Activated T-cell treated with anti-CD3 and anti-CD28 coated beads, Interleukin-2, amount 50 U/mL, for 48 hours (primary cell): ENCODE data around the gene ARHGEF28.

Experiments used
- DNase-seq, 2 experiments: peaks; one replicate each; pipeline ENCODE4 v3.0.0-alpha.2; 2020

The ARHGEF28 gene

GRCh38 chr5:73825199-73825598, 199.2 kb downstream of the ARHGEF28 start:
- DNase-seq: no peak

GRCh38 chr5:73825736-73826135, 199.7 kb downstream of the ARHGEF28 start:
- no peak for DNase-seq

- DNase-seq: no peak
Observed at GRCh38 chr5:73826301-73827105, 200.5 kb downstream of the ARHGEF28 start.

GRCh38 chr5:73827106-73827450, 201.1 kb downstream of the ARHGEF28 start:
- no peak for DNase-seq

GRCh38 chr5:73828465-73828864, 202.5 kb downstream of the ARHGEF28 start:
- no peak for DNase-seq

- DNase-seq: no peak
Observed at GRCh38 chr5:73830646-73831045, 204.7 kb downstream of the ARHGEF28 start.

GRCh38 chr5:73831066-73831465, 205.1 kb downstream of the ARHGEF28 start:
- DNase-seq: no peak

- no peak for DNase-seq
Observed at GRCh38 chr5:73834693-73835092, 208.7 kb downstream of the ARHGEF28 start.

- DNase-seq: no peak
Observed at GRCh38 chr5:73835726-73836125, 209.7 kb downstream of the ARHGEF28 start.

- DNase-seq: no peak
Observed at GRCh38 chr5:73836607-73837006, 210.6 kb downstream of the ARHGEF28 start.

- no peak for DNase-seq
Observed at GRCh38 chr5:73838901-73839300, 212.9 kb downstream of the ARHGEF28 start.

- no peak for DNase-seq
Observed at GRCh38 chr5:73841641-73842040, 215.6 kb downstream of the ARHGEF28 start.

- DNase-seq: no peak
Observed at GRCh38 chr5:73844165-73844564, 218.2 kb downstream of the ARHGEF28 start.

GRCh38 chr5:73851471-73852181, 225.6 kb downstream of the ARHGEF28 start:
- DNase-seq: no peak

- no peak for DNase-seq
Observed at GRCh38 chr5:73853091-73853490, 227.1 kb downstream of the ARHGEF28 start.

GRCh38 chr5:73856997-73857396, 231.0 kb downstream of the ARHGEF28 start:
- DNase-seq: no peak

GRCh38 chr5:73857446-73857845, 231.4 kb downstream of the ARHGEF28 start:
- no peak for DNase-seq

GRCh38 chr5:73858054-73858453, 232.1 kb downstream of the ARHGEF28 start:
- no peak for DNase-seq

GRCh38 chr5:73858776-73859175, 232.8 kb downstream of the ARHGEF28 start:
- DNase-seq: no peak

GRCh38 chr5:73859696-73860095, 233.7 kb downstream of the ARHGEF28 start:
- no peak for DNase-seq

GRCh38 chr5:73861313-73861988, 235.5 kb downstream of the ARHGEF28 start:
- DNase-seq: no peak

GRCh38 chr5:73862796-73863195, 236.8 kb downstream of the ARHGEF28 start:
- DNase-seq: no peak

GRCh38 chr5:73863876-73864275, 237.9 kb downstream of the ARHGEF28 start:
- no peak for DNase-seq

- no peak for DNase-seq
Observed at GRCh38 chr5:73865315-73865714, 239.3 kb downstream of the ARHGEF28 start.
